GM18868 (cell line): ENCODE measurements around the gene CROCC2.

Experiments
- ATAC-seq: cut with Tn5 transposase; IDR thresholded peaks from one replicate; pipeline ENCODE4 v1.9.1; 2021; ENCODE audit warnings: mild to moderate bottlenecking, moderate library complexity; ENCODE audit not compliant: unreplicated experiment

Gene CROCC2

DNA sequence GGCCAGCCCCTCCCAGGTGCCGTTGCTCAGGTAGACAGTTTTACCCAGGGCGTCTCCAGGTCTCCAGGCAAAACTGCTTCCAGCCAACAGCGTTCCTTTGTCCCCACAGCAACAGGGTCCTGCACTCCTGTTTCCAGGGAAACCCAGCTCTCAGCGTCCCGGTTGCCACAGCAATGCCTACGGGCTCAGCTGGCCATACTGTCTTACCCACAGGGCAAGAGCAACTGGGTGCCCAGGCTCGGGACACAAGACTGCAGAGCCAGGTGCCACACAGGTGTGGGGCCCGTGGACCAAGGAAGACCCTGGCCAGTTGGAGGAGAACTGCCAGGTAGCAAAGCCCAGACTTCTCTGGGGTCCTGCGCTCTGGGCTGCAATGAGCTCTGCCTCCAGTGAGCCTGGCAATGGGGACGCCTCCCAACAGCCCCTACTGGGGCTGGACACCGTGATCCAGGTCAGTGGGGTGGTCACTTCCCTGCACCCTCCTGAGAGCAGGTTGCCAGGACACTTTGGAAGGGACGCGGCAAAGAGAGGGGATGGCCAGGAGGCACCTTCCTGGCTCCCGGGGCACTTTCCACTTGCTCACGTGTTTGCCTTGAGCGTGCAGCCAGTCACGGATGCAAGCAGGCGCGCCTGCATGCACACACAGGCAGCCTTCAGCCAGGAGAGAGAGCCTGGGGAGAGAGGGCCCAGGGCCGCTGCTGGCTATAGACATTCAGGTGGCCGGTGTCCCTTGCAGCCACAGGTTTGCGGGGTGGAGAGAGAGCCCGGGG, at the start of gene CROCC2:
Gene CROCC2 (plus strand): TSS at position 196 of the 770 bp plus-strand sequence. CDS start 178 bp downstream, at position 374.
- no peak for ATAC-seq

GRCh38 chr2:240857039-240858008, 48.8 kb upstream of the CROCC2 start:
- ATAC-seq = no peak

DNA sequence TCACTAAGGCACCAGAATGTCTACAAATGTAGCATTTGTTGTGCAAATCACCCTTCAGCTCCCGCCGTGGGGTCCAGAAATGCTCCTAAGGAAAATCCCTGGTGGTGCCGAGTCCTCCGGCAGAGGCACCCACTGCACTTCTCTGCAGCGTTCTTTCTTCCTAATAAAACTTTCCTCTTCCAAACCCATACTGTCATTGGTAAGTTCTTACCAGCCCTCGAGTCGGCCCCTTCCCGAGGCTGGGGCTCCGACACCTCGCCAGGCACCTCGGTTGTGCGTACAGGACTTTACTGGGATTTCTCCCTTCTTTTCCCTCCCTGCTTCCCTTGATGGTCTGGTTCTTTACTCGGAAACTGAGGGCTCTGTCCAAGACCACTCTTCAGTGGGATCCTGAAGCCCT, 47.8 kb upstream of the CROCC2 start:
- no peak for ATAC-seq

- ATAC-seq = no peak
These were observed 47.3 kb upstream of the CROCC2 start for GRCh38 chr2:240858871-240859270.

DNA sequence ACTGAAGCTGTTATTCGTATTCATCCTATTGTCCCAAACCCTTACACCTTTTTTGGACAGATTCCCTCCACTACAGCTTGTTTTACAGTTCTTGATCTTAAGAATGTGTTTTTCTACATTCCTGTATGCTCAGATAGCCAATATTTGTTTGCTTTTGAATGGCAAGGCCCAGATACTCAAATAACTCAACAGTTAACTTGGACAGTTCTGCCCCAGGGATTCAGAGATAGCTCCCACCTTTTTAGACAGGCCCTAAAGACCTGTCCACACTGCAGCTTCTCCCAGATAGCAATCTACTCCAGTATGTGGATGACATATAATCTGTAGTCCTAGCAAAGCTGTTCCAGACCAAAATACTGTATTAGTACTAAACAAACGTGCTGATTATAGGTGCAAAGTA, 44.6 kb upstream of the CROCC2 start:
- no peak for ATAC-seq

- no peak for ATAC-seq
These were observed 41.7 kb upstream of the CROCC2 start for GRCh38 chr2:240864475-240864874.

DNA sequence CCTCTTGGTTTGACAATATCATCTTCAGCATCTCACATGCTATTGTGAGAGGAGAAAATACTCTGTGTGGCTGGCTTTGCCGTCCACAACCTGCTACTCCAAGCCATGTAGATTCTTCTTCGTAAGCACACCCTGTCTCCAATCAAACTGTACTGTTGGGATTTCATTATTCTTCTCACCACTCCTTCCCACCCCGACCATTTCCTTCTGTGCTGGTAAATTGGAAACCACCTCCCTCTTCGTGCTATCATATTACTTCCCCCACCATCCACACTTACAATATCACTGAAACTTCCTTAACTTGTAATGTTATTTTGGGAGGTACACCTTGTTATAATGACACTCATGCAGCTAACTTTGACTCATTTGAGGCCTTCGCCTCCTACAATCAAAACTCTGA, 40.7 kb upstream of the CROCC2 start:
- ATAC-seq = no peak

- ATAC-seq = no peak
These were observed 37.6 kb upstream of the CROCC2 start, which contains the start of gene AGXT for GRCh38 chr2:240868286-240869108. Gene AGXT (plus strand): TSS chr2:240868824. CDS start chr2:240868866, 42 bp downstream.

- no peak for ATAC-seq
These were observed 36.8 kb upstream of the CROCC2 start for GRCh38 chr2:240869109-240869955.

DNA sequence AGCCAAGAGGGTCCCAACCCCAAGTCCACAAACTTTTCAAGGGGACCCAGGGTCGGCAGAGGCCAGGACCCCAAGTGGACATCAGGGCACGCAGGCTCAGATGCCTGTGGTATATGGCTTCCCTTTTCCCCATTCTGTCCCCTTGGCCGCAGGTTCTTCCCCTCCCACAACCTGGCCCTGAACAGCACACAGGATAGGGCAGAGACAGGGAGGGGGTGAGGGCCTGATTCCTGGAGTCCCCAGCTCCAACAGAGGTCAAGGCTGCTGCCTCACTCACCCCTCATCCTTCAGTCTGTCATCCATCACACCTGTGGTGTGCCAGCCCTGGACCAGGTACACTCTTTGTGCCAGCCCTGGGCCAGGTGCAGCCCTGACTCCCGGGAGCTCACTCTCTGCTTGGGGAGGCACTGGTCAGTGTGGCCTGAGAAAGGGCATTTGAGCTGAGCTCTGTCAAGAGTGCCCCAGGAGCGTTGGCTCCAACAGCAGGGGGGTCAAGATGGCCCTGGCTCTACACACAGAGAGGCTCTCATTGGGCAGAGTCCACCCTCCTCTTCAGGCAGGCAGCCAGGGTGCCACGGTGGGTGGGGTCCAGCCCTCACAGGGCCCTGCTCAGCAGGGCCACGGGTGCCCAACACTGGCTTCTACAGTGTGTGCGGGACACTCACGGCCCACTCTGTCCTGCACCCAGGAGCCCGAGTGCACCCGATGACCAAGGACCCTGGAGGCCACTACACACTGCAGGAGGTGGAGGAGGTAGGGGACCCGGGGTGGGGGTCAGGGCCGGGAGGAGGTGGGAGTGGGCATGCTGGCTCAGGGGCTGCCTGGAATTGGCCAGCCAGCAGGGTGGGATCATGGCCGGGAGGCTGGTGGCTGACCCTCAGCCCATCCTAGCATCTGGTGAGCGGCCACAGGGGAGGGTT, 35.9 kb upstream of the CROCC2 start:
- no peak for ATAC-seq

- no peak for ATAC-seq
These were observed 34.8 kb upstream of the CROCC2 start for GRCh38 chr2:240871071-240871958.

DNA sequence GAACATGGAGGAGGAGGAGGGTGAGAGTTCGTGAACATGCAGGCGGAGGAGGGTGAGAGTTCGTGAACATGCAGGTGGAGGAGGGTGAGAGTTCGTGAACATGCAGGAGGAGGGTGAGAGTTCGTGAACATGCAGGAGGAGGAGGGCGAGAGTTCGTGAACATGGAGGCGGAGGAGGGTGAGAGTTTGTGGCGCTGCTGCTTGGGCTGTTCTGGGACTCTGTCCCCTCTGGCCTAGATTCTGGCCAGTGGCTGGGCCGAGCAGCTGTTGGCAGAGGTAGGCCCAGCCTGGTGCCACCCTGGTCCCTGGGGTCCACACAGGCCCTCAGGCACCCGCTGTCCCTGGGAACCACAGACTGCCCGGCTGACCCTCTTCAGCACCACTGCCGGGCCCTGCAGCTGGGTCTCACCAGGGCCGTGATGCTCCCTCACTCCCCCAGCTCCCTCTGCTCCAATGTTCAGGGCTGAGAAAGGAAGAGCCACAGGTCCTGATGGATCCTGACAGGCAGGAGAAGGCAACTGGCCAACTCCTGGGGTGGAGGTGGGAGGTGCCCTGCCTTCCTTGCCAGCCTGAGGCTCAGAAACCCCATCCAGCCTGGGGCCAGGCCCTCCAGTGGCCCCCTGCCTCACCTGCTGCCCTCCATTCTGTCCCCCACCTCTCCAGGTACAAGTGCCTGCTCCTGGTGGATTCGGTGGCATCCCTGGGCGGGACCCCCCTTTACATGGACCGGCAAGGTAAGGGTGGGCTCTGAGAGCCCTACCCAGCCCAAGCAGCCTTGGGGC, 33.6 kb upstream of the CROCC2 start:
- no peak for ATAC-seq

- ATAC-seq = no peak
These were observed 32.9 kb upstream of the CROCC2 start for GRCh38 chr2:240873098-240873788.

DNA sequence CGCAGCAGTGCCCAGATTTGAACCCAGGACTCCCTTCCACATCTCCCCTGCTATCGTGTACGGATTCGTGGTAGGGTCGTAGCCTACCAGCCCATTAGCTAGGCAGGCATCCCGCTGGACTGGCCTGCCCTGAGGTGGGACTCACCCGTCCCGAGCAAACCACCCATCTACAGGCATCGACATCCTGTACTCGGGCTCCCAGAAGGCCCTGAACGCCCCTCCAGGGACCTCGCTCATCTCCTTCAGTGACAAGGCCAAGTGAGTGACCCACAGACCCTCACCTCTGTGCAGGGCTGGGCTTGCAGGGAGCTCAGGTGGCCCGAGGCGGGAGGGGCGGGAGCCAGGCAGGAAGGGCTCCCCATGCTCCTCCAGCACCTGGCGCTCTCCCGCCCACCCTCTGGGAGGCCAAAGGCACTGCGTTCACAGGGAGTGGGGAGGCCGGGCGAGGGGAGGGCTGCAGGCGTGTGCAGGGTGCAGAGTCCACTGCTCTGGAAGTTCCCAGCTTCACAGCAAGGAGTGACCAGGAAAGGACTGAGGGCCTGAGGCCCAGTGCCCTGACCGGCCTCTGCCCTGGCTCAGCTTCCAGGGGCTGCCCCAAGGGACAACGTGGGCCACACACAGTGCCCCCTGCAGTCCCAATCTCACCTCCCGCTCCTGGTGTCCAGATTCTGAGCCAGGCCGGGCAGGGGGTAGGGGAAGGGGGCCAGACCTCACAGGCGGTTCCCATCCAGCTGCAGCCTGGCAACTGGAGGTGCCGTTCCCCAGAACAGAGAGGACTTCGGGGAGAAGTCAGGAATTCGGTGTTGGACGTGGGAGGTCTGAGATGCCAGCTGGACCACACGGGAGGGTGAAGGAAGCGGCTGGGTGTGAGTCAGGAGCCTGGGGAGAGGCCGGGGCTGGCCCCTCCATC, 32.1 kb upstream of the CROCC2 start:
- no peak for ATAC-seq

GRCh38 chr2:240874715-240875227, 31.4 kb upstream of the CROCC2 start:
- no peak for ATAC-seq
